Measurements from ENCODE around the gene MYO7B.

DNA sequence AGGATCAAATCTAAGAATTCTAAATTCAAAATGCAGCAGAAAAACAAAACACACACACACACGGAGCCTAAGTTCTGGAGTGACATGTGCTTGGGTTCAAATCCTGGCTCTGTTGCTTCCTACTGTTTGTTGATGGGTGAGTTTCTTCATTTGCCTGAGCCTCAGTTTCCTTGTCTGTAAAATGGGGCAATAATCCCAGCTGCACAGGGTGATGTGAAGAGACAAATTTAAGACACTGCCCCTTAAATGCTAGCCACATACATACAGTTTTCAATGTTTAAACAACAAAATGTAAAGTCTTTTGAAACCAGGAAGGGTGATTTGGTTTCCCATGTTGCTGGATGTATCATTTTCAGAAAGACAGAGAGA, 109.5 kb downstream of the MYO7B start:
- TF ChIP-seq CTCF (IDR thresholded peaks at IDR 0.05) (no peak), EP300 (IDR thresholded peaks at IDR 0.05) (no peak), POLR2A (IDR thresholded peaks at IDR 0.05) (no peak)
